Tibial nerve (tissue), 4 donors: Measurements from ENCODE around the gene ASCC2.

ENCODE experiments used
- EP300 ChIP-seq, 2 donors: sonication (generic); formaldehyde crosslinking; IDR thresholded peaks; one replicate each; pipeline ENCODE4 v1.6.1; 2017; ENCODE audit warnings: antibody characterized with exemption in 2 of 2, mild to moderate bottlenecking in 1 of 2
- POLR2A ChIP-seq, 2 donors: fragments of 450-650 bp; IDR thresholded peaks; one replicate each; pipeline ENCODE4 v1.6.1; 2017; ENCODE audit warnings: antibody characterized with exemption in 2 of 2, mild to moderate bottlenecking in 2 of 2, moderate library complexity in 2 of 2
- TF ChIP-seq, protein P1 (sequence below), 5 experiments: fragments of 200-600 bp in 3 of 5; fragments of 450-650 bp in 2 of 5; sonication (generic) in 3 of 5; IDR thresholded peaks; one replicate each; pipeline ENCODE4 v1.5.1; 2016 to 2019; ENCODE audit warnings: antibody characterized with exemption in 5 of 5, mild to moderate bottlenecking in 3 of 5, moderate library complexity in 2 of 5

DNA sequence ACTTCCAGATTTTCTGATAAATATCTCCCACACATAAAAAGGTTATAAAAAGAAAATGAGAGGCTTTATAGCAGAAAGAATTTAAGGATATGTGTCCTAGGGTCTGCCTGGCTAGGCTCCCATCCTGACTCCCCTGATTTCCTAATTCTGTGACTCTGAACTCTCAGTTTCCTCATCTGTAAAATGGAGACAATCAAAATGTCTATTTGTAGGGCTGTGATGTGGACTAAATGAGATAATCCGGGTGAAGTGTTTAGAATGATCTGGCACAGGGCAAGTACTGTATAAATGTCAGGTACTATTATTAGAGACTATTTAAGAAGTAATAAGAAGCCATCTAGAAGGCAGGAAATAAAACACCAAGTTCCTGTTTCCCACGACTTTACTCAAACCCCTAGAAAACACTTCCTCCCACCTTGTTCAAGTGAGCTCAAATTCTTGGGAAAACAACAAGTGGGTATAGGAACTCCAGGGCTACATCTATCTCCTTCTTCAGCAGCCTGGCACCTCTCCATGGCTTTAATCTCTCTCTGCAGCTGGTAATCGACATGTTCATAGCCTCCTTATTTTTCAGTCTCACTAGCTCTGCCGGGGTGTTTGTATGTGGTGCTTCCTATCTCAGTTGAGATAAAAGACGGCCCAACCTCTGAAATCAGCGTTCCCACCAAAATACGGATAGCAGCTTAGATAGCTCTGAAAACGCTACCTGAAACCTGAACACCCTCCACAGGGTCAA is 6.7 kb downstream of the ASCC2 start:
- TF ChIP-seq, protein P1, sequence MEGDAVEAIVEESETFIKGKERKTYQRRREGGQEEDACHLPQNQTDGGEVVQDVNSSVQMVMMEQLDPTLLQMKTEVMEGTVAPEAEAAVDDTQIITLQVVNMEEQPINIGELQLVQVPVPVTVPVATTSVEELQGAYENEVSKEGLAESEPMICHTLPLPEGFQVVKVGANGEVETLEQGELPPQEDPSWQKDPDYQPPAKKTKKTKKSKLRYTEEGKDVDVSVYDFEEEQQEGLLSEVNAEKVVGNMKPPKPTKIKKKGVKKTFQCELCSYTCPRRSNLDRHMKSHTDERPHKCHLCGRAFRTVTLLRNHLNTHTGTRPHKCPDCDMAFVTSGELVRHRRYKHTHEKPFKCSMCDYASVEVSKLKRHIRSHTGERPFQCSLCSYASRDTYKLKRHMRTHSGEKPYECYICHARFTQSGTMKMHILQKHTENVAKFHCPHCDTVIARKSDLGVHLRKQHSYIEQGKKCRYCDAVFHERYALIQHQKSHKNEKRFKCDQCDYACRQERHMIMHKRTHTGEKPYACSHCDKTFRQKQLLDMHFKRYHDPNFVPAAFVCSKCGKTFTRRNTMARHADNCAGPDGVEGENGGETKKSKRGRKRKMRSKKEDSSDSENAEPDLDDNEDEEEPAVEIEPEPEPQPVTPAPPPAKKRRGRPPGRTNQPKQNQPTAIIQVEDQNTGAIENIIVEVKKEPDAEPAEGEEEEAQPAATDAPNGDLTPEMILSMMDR (IDR thresholded peaks at IDR 0.05) = no peak
- TF ChIP-seq POLR2A (IDR thresholded peaks at IDR 0.05) (no peak), EP300 (IDR thresholded peaks at IDR 0.05) (no peak)
